Measurements from ENCODE around the gene SCGN. TPM values are rescaled to one million over a fixed set of nuclear protein-coding genes. Genes with fewer than 3 reads are reported as not detected.

Gene SCGN
- total and polyA plus RNA-seq, 2 of the 13 experiments (the other 11 are each of a cell fraction or from before 2014, with no cell fraction given), result 2.9 to 29.0 TPM

DNA sequence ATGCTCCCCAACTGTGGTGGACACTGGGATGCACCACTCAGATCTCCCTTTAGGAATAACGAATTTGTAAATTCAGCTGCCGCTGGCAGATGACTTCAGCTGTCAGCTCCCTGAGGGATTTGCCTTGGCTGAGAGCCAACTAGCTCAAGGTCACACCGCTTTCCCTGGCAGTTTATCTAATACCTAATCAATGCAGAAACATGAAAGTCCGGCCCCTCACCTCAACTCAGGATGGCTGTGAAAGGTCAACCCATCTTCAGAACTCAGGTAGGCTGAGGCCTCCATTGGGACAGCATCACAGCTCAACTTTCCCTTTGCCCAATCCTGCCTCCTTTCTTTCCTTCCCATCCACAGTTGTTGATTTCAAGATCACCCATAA is 22.8 kb upstream of the SCGN start:
- DNase-seq (ENCODE audit: low spot score) (peak; percentile 61), FAIRE-seq (no peak), ATAC-seq (peak; percentile 70)
- Histone ChIP-seq H3K4me2 (ENCODE audit: low read depth, low read length) (peak overlapping the region; percentile 25), H3K9ac (ENCODE audit: insufficient read depth, low read depth, low read length) (no peak overlapping the region), H3K4me3 (replicated peaks in 1 of 3; ENCODE audit: insufficient read depth in 1 of 3, low read depth in 2 of 3, low read length in 3 of 3) (no peak overlapping the region), H3K27ac (ENCODE audit: extremely low read length, insufficient read depth, low read length) (no peak overlapping the region), H4K20me1 (ENCODE audit: insufficient read depth, low read length) (no peaks in the 10 kb centered on the region), H3K4me1 (ENCODE audit: insufficient read depth, low read length) (peaks cover 62% of the 10 kb centered on the region), H3K36me3 (replicated peaks in 1 of 2; ENCODE audit: control insufficient read depth in 1 of 2, insufficient read depth in 2 of 2, low read length in 2 of 2) (no peaks in the 10 kb centered on the region), H3K79me2 (ENCODE audit: insufficient read depth, low read length) (no peaks in the 10 kb centered on the region), H2AFZ (ENCODE audit: low read length) (no peak overlapping the region), H3K9me3 (ENCODE audit: low read length) (no peaks in the 10 kb centered on the region), H3K27me3 (ENCODE audit: control insufficient read depth in 1 of 2, insufficient read depth in 2 of 2, low read length in 2 of 2) (no peaks in the 10 kb centered on the region)
- intact Hi-C loops (cut with micrococcal nuclease; ENCODE audit: unreplicated experiment) (no loop called here), in situ Hi-C loops (cut with HindIII; ENCODE audit: extremely low pct_ligation_motif_present, low pct_unique_long_range_greater_than_20kb) (no loop called here)
- BruUV-seq (replicated peaks), result no TSS peak
- 3% methylated on average over 4 of the region's 4 CpGs for WGBS (ENCODE audit: low lambda C conversion rate)
- ChIA-PET CTCF (ENCODE audit: low intra/inter-chr PET ratio, low total read pairs) (no interaction called here), POLR2A (interaction anchor here (1.1 to 2.3 kb wide), 3 partner anchors 12 to 35 kb away, joined by 3 to 11 read pairs (median 6); no protein-coding TSS in a partner anchor)
- TF ChIP-seq ZNF331 (CRISPR knock-in tag; IDR thresholded peaks at IDR 0.05), result peak; percentile 34; the same call in 1 of the 2 replicates
- TF ChIP-seq POGZ (CRISPR knock-in tag; IDR thresholded peaks at IDR 0.05), result peak; percentile 66
- TF ChIP-seq PHF8 (CRISPR knock-in tag; IDR thresholded peaks at IDR 0.05), result no peak
- TF ChIP-seq, protein P1, sequence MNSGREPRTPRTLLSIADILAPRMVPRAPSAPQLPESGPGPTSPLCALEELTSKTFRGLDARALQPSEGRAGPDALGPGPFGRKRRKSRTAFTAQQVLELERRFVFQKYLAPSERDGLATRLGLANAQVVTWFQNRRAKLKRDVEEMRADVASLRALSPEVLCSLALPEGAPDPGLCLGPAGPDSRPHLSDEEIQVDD (CRISPR knock-in tag; IDR thresholded peaks at IDR 0.05; ENCODE audit: borderline replicate concordance), result no peak
- TF ChIP-seq TOPORS (CRISPR knock-in tag; IDR thresholded peaks at IDR 0.05), result no peak
- TF ChIP-seq FIP1L1 (IDR thresholded peaks at IDR 0.05; ENCODE audit: borderline replicate concordance, insufficient read depth, low read depth, low read length), result no peak
- TF ChIP-seq CHCHD3 (CRISPR knock-in tag; IDR thresholded peaks at IDR 0.05), result no peak
- TF ChIP-seq, protein P2, sequence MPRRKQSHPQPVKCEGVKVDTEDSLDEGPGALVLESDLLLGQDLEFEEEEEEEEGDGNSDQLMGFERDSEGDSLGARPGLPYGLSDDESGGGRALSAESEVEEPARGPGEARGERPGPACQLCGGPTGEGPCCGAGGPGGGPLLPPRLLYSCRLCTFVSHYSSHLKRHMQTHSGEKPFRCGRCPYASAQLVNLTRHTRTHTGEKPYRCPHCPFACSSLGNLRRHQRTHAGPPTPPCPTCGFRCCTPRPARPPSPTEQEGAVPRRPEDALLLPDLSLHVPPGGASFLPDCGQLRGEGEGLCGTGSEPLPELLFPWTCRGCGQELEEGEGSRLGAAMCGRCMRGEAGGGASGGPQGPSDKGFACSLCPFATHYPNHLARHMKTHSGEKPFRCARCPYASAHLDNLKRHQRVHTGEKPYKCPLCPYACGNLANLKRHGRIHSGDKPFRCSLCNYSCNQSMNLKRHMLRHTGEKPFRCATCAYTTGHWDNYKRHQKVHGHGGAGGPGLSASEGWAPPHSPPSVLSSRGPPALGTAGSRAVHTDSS (CRISPR knock-in tag; conservative IDR thresholded peaks at IDR 0.05), result no peak
- TF ChIP-seq, protein P3, sequence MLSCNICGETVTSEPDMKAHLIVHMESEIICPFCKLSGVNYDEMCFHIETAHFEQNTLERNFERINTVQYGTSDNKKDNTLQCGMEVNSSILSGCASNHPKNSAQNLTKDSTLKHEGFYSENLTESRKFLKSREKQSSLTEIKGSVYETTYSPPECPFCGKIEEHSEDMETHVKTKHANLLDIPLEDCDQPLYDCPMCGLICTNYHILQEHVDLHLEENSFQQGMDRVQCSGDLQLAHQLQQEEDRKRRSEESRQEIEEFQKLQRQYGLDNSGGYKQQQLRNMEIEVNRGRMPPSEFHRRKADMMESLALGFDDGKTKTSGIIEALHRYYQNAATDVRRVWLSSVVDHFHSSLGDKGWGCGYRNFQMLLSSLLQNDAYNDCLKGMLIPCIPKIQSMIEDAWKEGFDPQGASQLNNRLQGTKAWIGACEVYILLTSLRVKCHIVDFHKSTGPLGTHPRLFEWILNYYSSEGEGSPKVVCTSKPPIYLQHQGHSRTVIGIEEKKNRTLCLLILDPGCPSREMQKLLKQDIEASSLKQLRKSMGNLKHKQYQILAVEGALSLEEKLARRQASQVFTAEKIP (CRISPR knock-in tag; IDR thresholded peaks at IDR 0.05; ENCODE audit: borderline replicate concordance), result no peak
- no peak for TF ChIP-seq SP2 (CRISPR knock-in tag; IDR thresholded peaks at IDR 0.05)
- TF ChIP-seq MEIS1 (CRISPR knock-in tag; IDR thresholded peaks at IDR 0.05; ENCODE audit: borderline replicate concordance), result peak; percentile 90; the same call in 1 of the 2 replicates
- TF ChIP-seq, protein P4, sequence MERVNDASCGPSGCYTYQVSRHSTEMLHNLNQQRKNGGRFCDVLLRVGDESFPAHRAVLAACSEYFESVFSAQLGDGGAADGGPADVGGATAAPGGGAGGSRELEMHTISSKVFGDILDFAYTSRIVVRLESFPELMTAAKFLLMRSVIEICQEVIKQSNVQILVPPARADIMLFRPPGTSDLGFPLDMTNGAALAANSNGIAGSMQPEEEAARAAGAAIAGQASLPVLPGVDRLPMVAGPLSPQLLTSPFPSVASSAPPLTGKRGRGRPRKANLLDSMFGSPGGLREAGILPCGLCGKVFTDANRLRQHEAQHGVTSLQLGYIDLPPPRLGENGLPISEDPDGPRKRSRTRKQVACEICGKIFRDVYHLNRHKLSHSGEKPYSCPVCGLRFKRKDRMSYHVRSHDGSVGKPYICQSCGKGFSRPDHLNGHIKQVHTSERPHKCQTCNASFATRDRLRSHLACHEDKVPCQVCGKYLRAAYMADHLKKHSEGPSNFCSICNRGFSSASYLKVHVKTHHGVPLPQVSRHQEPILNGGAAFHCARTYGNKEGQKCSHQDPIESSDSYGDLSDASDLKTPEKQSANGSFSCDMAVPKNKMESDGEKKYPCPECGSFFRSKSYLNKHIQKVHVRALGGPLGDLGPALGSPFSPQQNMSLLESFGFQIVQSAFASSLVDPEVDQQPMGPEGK (CRISPR knock-in tag; IDR thresholded peaks at IDR 0.05), result peak; percentile 16; the same call in 1 of the 2 replicates
- no peak for TF ChIP-seq RELA (CRISPR knock-in tag; IDR thresholded peaks at IDR 0.05)
- TF ChIP-seq ZNF205 (CRISPR knock-in tag; IDR thresholded peaks at IDR 0.05), result 0 out of 2 replicates have a peak, but pooled peaks have one; percentile 72
- TF ChIP-seq HNF4A (CRISPR knock-in tag; IDR thresholded peaks at IDR 0.05), result peak; percentile 45
- TF ChIP-seq ZNF788 (CRISPR knock-in tag; IDR thresholded peaks at IDR 0.05; ENCODE audit: borderline replicate concordance), result peak; percentile 68; the same call in 1 of the 2 replicates
- TF ChIP-seq POLR2AphosphoS2 (IDR thresholded peaks at IDR 0.05; ENCODE audit: low read depth, low read length), result no peak
- 0 out of 2 replicates have a peak, but pooled peaks have one; percentile 40 for TF ChIP-seq FOXO1 (CRISPR knock-in tag; IDR thresholded peaks at IDR 0.05)
- peak; percentile 67 for TF ChIP-seq PITX1 (CRISPR knock-in tag; IDR thresholded peaks at IDR 0.05)
- TF ChIP-seq, protein P5, sequence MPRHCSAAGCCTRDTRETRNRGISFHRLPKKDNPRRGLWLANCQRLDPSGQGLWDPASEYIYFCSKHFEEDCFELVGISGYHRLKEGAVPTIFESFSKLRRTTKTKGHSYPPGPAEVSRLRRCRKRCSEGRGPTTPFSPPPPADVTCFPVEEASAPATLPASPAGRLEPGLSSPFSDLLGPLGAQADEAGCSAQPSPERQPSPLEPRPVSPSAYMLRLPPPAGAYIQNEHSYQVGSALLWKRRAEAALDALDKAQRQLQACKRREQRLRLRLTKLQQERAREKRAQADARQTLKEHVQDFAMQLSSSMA (CRISPR knock-in tag; IDR thresholded peaks at IDR 0.05), result no peak
